GM12865 (cell line): ENCODE data around the gene MXD1.

Experiments used
- DNase-seq: peaks from one replicate; pipeline ENCODE4 v3.0.0; 2010; ENCODE audit warnings: low read depth
- H3K4me3 ChIP-seq: 2 replicates; pipeline ENCODE4 v1.5.1; 2011; ENCODE audit warnings: mild to moderate bottlenecking, low read depth, low read length, control low read depth
- CTCF ChIP-seq: IDR thresholded peaks from 2 replicates; pipeline ENCODE4 v1.5.1; 2011; ENCODE audit warnings: low read length, control low read depth, low read depth, inconsistent platforms; ENCODE audit not compliant: insufficient read depth; ENCODE audit errors: missing control alignments

Gene MXD1

DNA sequence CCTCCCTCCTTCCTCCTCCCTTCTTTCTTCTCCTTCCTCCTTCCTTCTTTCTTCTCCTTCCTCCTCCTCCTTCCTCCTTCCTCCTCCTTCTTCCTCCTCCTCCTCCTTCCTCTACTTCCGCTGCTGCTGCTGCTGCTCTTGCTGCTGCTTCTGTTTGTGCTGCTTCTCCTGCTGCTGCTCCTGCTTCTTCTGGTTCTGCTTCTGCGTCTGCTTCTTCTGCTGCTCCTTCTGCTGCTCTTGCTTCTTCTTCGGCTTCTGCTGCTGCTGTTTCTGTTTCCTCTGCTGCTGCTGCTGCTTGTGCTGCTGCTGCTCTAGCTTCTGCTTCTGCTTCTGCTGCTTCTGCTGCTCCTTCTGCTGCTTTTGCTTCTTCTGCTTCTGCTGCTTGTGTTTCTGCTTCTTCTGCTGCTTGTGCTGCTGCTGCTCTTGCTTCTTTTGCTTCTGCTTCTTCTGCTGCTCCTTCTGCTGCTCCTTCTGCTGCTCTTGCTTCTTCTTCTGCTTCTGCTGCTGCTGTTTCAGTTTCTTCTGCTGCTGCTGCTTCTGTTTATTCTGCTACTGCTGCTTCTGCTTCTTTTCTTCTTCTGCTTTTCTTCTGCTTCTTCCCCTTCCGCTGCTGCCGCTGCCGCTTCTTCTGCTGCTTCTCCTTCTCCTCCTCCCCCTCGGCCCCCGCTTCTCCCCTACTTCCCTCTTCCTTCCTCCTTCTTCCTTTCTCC, 12.5 kb upstream of the MXD1 start:
- peak overlapping the region; percentile 37 for H3K4me3 ChIP-seq
- peak; percentile 39 for DNase-seq
- no peak for TF ChIP-seq CTCF

DNA sequence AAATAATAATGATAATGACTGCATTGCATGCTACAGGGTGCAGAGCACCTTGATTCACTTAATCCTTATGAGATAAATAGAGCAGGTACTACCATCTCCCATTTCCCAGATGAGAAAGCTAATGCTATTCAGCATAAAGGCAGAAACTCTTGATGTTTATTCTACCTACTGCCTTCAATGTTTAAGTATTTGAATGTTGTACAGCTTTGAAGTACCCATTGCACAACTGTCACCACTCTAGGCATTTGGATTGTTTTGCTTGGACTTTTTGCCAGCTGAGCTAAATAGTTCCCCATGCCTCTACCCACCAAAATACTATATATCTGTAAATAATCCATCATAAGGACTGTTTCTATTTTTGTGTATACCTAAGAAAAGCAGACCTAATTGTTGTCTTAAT, 7.7 kb upstream of the MXD1 start:
- no peak for DNase-seq
- no peak for TF ChIP-seq CTCF
- H3K4me3 ChIP-seq = no peak overlapping the region

GRCh38 chr2:69911985-69912563, 2.8 kb upstream of the MXD1 start:
- DNase-seq = peak; percentile 69
- peak; percentile 40 for TF ChIP-seq CTCF
- H3K4me3 ChIP-seq = no peak overlapping the region

- peak; percentile 100 for DNase-seq
- peak overlapping the region; percentile 69 for H3K4me3 ChIP-seq
- peak; percentile 11 for TF ChIP-seq CTCF
Observed at GRCh38 chr2:69914164-69914949, 552 bp upstream of the MXD1 start.

- H3K4me3 ChIP-seq = peak overlapping the region; percentile 70
- no peak for TF ChIP-seq CTCF
Observed at GRCh38 chr2:69916106-69916505, 1.2 kb downstream of the MXD1 start.

DNA sequence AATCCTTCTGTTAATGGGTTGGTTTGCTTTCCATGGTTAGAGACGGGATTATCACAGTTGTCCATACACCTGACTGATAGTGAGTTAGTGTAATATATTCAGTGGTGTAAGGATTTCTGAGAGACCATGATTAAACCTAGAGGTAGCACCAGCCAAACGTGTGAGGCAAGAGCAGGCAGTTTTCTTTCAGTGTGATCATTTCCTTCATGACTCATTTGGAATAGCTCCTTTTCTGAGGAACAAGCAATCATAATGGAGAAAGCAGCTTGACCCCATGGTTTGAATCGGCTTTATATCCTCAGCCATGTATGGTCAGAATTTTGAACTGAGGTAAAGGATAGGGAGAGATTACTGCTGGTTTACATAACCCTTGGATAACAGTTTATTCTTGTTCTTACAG, 2.9 kb downstream of the MXD1 start:
- TF ChIP-seq CTCF = no peak
- DNase-seq = no peak
- no peak overlapping the region for H3K4me3 ChIP-seq

More at GRCh38 chr2:69916106-69916505, 1.2 kb downstream of the MXD1 start:
- no peak for DNase-seq

DNA sequence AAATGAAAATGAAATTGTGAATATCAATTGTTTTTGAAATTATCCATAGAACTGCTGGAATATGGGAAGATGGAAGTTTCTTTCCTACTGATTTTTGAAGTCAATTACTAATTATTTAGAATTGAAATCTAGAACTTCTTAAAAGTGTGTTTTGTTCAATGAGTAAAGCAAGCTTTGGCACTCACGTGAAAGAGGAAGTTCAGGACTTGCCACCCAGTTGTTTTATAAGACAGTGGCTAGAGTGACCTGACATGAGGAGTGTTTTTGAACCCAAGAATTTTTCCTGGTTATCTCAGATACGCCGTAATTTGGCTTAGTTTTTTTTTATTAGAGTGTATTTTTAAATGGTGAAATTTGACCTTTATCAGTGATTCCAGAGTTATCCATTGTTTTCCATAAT, 3.5 kb downstream of the MXD1 start:
- H3K4me3 ChIP-seq = no peak overlapping the region
- no peak for TF ChIP-seq CTCF
- peak; percentile 28 for DNase-seq
